ENCODE data around the gene C7orf33. TPM values are rescaled to one million over a fixed set of nuclear protein-coding genes. Genes with fewer than 3 reads are reported as not detected.

C7orf33 gene
- not detected in 2 replicates for total RNA-seq

GRCh38 chr7:148590471-148590870 lies at the start of gene C7orf33:
TSS of gene C7orf33 (plus strand) at chr7:148590766. CDS start at chr7:148590926, 160 bp downstream.

Other genes starting within 250 kb of the C7orf33 start
- 34.5 and 40.7 TPM in 2 replicates for gene CUL1, start 108.1 kb downstream of the C7orf33 start, total RNA-seq

Data from cardiac ventricle fibroblast (primary cell).